A549 treated with AZD2906 at 1 μM for 4 hours (cell line): ENCODE data around the gene GNAO1. TPM values are rescaled to one million over a fixed set of nuclear protein-coding genes. Genes with fewer than 3 reads are reported as not detected.

Experiments
- total RNA-seq: library from RNA; stranded (reverse); fragments of 200-300 nt; extraction: Qiagen RNA extraction; gene quantifications from 5 replicates; pipeline ENCODE4 v1.2.3, GENCODE V29; 2022

The GNAO1 gene
- 0.52 to 0.79 TPM (median 0.64 TPM) in 5 replicates for total RNA-seq

DNA sequence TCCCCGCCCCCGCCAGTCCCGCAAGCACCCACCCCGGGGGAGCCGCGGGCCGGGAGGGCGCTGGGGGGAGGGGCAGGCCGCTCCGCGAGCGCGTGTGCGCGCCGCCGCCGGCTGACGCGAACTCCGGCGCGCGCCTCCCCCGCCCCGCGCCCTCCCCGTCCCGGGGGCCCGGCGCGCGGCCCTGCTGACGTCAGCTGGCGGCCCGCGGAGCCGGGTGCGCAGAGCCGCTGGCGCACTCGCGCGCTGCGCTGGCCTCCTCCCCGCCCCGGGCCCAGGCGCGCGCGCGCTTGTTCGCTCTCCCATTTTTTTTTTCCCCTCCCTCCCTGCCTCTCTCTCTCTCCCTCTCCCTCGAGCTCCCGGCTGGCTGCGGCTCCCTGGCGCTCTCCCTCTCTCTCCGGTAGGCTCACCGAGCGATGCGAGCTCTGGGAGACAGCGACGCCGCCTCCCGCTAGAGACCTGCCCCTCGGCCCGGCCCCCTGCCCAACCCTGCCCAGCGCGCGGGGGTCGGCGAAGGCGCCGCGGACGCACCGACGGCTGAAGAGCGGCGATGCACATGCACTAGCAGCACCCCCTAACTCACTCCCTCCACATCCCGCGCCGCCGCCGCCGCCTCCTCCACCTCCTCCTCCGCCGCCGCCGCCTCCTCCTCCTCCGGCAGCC lies at the start of gene GNAO1:
TSS of gene GNAO1 (plus strand) at position 334 of the 660 bp plus-strand sequence. CDS start 747 bp downstream, outside the sequence.

Other genes with a start within 250 kb of the GNAO1 start
- gene AMFR, start 234.1 kb downstream of the GNAO1 start, total RNA-seq: 65.1 to 70.7 TPM (median 67.4 TPM) in 5 replicates